GM18951 (cell line): ENCODE data around the gene GAA.

Experiments
- POLR2A ChIP-seq: IDR thresholded peaks from 4 replicates; pipeline ENCODE4 v1.6.1; 2011; ENCODE audit warnings: mild to moderate bottlenecking; ENCODE audit not compliant: insufficient read length, insufficient read depth; ENCODE audit errors: extremely low read depth
- in situ Hi-C: fragments of 300-500 bp; cut with MboI; formaldehyde crosslinking; loops from one replicate; pipeline ENCODE4 v1.12.0; 2022; ENCODE audit warnings: low sequenced_read_pairs, mixed read lengths, inconsistent platforms; ENCODE audit not compliant: unreplicated experiment

Gene GAA

GRCh38 chr17:80163336-80163735, 62.0 kb downstream of the GAA start:
- TF ChIP-seq POLR2A: no peak
- in situ Hi-C loops: no loop called here

- TF ChIP-seq POLR2A: no peak
- in situ Hi-C loops: no loop called here
Observed at GRCh38 chr17:80164185-80164584, 62.8 kb downstream of the GAA start.

DNA sequence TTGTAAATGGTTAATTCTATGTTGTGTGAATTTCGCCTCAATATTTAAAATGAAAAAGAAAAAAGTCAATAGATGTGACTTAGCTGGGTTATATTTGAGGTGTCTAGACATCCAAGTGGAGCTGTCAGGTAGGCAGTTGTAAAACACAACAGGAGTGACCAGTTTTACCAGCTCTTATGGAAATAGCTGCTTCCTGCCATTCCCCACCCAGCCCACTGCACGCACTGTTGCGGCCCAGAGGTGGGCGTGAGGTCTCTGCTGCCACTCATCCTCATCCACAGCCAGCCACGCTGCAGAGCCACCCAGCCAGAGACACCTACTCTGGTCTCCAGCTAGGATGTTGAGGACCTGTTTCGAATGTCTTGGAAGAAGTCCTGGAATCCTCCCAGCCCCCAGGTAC, 65.1 kb downstream of the GAA start:
- in situ Hi-C loops: no loop called here

GRCh38 chr17:80168371-80168770, 67.0 kb downstream of the GAA start:
- no peak for TF ChIP-seq POLR2A
- in situ Hi-C loops: no loop called here

More for the DNA sequence above, 65.1 kb downstream of the GAA start:
- no peak for TF ChIP-seq POLR2A

DNA sequence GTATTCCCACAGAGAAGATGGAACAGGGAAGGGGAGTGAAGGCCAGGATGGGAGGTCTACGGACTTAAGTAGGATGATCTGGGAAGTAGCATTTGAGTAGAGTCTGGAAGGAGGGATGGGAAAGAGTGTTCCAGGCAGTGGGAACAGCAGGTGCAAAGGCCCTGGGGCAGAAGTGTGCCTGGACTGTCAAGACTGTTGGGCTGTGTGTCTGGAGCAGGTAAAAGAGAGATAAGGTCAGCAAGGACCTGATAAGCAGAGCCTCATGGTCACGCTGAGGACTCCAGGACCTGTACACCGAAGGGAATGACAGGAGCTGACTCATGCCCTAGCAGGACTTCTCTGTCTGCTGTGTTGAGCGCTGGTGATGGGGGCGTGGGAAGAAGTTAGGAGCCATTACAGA, 67.7 kb downstream of the GAA start:
- no peak for TF ChIP-seq POLR2A
- in situ Hi-C loops: no loop called here
